NCI-H526 treated with DMSO at 0.1 percent for 48 hours (cell line): Measurements from ENCODE around the gene CDCP2.

Experiments
- DNase-seq: peaks from one replicate; lab custom pipeline; 2025; lab: John Stamatoyannopoulos, UW

CDCP2 gene

GRCh38 chr1:54136963-54137533 lies 15.8 kb downstream of the CDCP2 start:
- no peak for DNase-seq

GRCh38 chr1:54136269-54136896 lies 16.4 kb downstream of the CDCP2 start:
- DNase-seq = no peak

- no peak for DNase-seq
These were observed 17.2 kb downstream of the CDCP2 start for GRCh38 chr1:54135436-54136120.

GRCh38 chr1:54134295-54134694 lies 18.5 kb downstream of the CDCP2 start:
- no peak for DNase-seq

GRCh38 chr1:54132495-54132894 lies 20.3 kb downstream of the CDCP2 start:
- no peak for DNase-seq

- no peak for DNase-seq
These were observed 21.4 kb downstream of the CDCP2 start for GRCh38 chr1:54131419-54131818.

GRCh38 chr1:54129858-54130257 lies 22.9 kb downstream of the CDCP2 start:
- no peak for DNase-seq

GRCh38 chr1:54127594-54128300 lies 25.1 kb downstream of the CDCP2 start:
- DNase-seq = no peak

GRCh38 chr1:54126271-54126815 lies 26.5 kb downstream of the CDCP2 start:
- no peak for DNase-seq

GRCh38 chr1:54125386-54126070 lies 27.3 kb downstream of the CDCP2 start:
- DNase-seq = no peak

GRCh38 chr1:54124906-54125305 lies 27.9 kb downstream of the CDCP2 start:
- no peak for DNase-seq

- DNase-seq = peak; percentile 47
These were observed 28.3 kb downstream of the CDCP2 start for GRCh38 chr1:54124472-54124871.

GRCh38 chr1:54122992-54123391 lies 29.8 kb downstream of the CDCP2 start:
- DNase-seq = no peak

- DNase-seq = no peak
These were observed 30.6 kb downstream of the CDCP2 start for GRCh38 chr1:54122135-54122751.

- peak; percentile 59 for DNase-seq
These were observed 31.2 kb downstream of the CDCP2 start for GRCh38 chr1:54121482-54122134.

- no peak for DNase-seq
These were observed 31.9 kb downstream of the CDCP2 start for GRCh38 chr1:54120698-54121481.

GRCh38 chr1:54120018-54120697 lies 32.6 kb downstream of the CDCP2 start:
- no peak for DNase-seq

- DNase-seq = no peak
These were observed 34.1 kb downstream of the CDCP2 start for GRCh38 chr1:54118704-54119103.

GRCh38 chr1:54117815-54118563 lies 34.8 kb downstream of the CDCP2 start:
- DNase-seq = no peak
